ENCODE data around the gene ANXA10.

DNA sequence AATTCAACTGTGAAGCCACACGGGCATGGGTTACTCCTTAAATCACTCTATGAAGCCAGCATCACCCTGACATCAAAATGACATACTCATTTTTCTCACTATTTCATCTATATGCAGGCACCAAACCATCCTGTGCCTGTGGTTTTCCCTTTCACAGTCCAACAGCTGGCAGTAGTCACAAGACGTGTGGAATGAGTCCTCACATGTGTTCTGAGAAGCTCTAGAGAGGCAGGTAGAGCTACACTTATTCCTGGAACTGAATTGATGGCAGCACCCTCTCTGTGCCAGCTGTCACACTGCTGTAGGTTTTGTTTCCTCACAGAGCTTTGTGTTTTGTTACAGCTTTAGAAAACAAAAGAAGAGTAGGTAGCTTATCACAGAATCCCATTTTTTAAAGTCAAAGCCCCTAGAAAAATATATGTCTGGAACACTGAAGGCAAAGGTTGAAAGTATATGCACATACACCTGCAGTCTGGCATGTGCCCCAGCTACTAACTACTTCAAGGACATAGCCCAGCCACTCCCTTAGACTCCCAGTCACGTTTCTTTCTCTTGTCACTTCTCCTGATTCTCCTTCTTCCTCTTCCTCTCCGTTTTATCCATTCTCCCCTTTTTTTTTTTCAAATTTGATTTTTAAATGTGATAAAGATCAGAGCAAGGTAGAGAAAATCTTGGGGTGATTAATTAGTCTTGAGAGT is 107.1 kb downstream of the ANXA10 start:
- TF ChIP-seq POLR2A (IDR thresholded peaks at IDR 0.05; ENCODE audit: low read depth, low read length): no peak
- TF ChIP-seq, protein P1, sequence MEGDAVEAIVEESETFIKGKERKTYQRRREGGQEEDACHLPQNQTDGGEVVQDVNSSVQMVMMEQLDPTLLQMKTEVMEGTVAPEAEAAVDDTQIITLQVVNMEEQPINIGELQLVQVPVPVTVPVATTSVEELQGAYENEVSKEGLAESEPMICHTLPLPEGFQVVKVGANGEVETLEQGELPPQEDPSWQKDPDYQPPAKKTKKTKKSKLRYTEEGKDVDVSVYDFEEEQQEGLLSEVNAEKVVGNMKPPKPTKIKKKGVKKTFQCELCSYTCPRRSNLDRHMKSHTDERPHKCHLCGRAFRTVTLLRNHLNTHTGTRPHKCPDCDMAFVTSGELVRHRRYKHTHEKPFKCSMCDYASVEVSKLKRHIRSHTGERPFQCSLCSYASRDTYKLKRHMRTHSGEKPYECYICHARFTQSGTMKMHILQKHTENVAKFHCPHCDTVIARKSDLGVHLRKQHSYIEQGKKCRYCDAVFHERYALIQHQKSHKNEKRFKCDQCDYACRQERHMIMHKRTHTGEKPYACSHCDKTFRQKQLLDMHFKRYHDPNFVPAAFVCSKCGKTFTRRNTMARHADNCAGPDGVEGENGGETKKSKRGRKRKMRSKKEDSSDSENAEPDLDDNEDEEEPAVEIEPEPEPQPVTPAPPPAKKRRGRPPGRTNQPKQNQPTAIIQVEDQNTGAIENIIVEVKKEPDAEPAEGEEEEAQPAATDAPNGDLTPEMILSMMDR (conservative IDR thresholded peaks at IDR 0.05; ENCODE audit: low read depth, low read length): no peak
- TF ChIP-seq MAZ (IDR thresholded peaks at IDR 0.05; ENCODE audit: borderline replicate concordance, low read depth, low read length): no peak
- no peak for TF ChIP-seq CEBPB (IDR thresholded peaks at IDR 0.05; ENCODE audit: low read depth, low read length)
- TF ChIP-seq RFX5 (IDR thresholded peaks at IDR 0.05; ENCODE audit: low read depth, low read length): no peak
- TF ChIP-seq, protein P2, sequence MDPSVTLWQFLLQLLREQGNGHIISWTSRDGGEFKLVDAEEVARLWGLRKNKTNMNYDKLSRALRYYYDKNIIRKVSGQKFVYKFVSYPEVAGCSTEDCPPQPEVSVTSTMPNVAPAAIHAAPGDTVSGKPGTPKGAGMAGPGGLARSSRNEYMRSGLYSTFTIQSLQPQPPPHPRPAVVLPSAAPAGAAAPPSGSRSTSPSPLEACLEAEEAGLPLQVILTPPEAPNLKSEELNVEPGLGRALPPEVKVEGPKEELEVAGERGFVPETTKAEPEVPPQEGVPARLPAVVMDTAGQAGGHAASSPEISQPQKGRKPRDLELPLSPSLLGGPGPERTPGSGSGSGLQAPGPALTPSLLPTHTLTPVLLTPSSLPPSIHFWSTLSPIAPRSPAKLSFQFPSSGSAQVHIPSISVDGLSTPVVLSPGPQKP (IDR thresholded peaks at IDR 0.05; ENCODE audit: borderline replicate concordance, low read depth, low read length): no peak
